Activated CD8-positive, alpha-beta memory T cell treated with anti-CD3 and anti-CD28 coated beads, Interleukin-2, amount 50 U/mL, for 24 hours (primary cell): Measurements from ENCODE around the gene GOLPH3.
"Not testable (repeated sequence)": the region's sequence is repeated elsewhere in the genome, so short reads cannot be mapped to it uniquely, and the experiment has no call there.

Experiments
- DNase-seq: peaks from one replicate; pipeline ENCODE4 v3.0.0-alpha.2; 2020; ENCODE audit errors: extremely low read depth

Gene GOLPH3

DNA sequence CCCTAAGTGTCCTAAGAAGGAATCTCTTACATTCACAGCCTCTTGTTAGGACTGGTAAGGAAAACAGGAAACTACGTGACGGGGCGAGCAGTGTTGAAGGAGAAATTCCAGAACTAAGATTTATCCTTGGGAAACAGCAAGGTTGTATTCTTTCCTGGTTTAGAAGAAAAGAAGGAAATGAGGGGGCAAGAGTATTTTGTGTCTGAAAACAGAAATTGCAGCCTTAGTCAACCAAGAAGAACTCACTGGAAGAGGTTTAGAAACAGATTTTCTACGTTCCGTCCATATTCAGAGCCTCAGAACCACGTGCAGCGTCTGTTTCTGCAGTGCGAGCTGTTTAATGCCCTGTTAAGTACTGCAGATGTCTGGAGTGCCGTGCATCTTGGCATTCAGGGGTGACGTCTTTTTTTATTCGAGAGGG is 75.2 kb downstream of the GOLPH3 start:
- no peak for DNase-seq

DNA sequence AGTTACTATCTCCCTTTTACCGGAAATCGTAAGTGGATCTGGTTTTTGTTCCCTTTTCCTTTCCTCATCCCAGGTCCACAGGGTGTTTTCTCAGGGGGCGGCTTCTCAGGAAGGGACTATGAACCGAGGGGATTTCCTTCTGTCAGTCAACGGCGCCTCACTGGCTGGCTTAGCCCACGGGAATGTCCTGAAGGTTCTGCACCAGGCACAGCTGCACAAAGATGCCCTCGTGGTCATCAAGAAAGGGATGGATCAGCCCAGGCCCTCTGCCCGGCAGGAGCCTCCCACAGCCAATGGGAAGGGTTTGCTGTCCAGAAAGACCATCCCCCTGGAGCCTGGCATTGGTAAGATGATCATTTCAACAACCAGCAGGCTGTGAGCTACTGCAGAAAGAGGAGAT is 75.8 kb downstream of the GOLPH3 start:
- DNase-seq = no peak

DNA sequence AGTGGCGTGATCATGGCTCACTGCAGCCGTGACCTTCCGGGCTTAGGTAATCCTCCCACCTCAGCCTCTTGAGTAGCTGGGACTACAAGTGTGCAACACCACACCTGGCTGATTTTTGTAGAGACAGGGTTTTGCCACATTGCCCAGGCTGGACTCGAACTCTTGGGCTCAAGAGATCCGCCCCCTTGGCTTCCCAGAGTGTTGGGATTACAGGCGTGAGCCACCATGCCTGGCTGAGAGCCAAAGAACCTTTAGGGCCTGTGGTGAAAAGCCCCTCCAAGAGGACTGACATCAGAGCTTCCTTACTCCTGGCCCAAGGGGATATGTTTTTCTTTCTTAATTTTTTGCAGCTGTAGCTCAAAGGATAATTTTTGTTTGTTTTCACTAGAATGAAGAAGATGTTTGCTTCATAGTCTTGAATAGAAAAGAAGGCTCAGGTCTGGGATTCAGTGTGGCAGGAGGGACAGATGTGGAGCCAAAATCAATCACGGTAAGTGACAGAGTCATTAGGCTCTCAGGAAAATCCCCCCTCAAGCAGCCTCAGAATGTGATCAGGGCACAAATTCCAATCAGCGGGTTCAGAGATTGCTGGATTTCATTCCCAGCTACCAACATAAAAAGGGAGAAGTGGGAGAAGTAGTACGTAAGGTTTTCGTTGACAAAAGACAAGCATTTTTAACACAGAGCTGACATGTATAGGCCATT is 77.1 kb downstream of the GOLPH3 start:
- no peak for DNase-seq

DNA sequence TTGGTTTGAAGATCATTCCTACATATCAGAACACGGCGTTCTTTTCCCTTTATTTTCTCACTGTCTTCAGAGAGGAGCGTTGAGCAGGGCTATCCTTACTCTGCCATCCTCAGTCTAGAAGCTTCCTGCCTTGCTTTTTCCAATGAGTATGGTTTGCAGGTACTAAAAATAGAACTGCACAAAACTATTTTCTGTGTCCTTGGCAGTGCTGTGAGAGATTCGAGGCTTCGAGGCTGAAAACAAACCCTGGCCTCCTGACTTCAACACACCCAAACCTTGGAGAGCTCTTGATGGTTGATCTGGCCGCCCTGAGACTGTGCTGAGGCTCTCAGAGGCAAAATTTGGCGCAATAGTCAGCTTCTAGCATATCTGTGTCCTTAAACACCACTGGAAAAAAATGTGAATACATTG is 78.9 kb downstream of the GOLPH3 start:
- DNase-seq = no peak

DNA sequence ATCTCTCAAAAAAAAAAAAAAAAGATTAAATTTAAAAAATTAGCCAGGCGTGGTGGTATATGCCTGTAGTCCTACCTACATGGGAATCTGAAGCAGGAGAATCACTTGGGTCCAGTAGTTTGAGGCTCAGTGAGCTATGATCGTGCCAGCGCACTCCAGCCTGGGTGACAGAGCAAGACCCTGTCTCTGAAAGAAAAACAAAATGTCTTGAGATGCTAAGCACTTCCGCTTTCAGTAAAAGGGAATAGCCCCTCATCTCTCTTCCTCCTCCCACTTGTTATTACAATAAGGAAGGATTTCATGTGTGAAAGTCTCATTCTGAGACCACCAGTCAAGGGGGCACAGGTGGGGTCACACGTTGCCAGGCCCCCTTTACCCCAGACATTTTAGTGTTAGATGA is 79.4 kb downstream of the GOLPH3 start:
- DNase-seq = no peak

DNA sequence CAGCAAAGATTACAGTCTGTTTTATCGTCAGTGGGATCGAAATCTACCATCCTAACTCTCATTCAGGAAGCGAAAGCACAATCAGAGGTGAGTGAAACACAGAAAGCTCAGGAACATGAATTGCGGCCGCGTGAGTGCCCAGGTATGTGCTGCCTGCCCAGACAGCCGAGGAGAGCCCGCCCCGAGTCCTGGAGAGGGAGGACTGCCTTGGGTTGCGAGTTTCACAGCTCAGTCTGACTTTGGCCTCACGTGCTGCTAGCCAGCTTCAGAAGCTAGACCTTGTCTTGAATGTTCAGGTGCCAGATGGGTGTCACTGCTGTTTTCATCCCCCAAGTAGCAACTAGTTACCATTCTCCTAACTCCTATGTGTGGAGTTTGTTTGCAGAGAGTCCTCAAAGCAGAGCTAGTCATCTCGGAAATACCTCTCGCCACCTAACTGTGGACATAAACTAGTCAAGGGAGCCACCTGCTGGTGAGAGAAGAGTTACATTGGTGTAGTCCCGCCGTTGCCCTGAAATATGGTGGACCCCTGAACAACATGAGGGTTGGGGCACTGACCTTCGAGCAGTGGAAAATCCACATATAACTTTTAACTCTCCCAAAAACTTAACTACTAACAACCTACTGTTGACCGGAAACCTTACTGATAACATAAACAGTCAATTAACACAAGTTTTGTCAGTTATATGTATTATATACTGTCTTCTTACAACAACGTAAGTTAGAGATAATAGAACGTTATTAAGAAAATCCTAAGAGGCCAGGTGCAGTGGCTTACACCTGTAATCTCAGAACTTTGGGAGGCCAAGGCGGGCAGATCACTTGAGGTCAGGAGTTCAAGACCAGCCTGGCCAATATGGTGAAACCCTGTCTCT is 80.9 kb downstream of the GOLPH3 start:
- peak; percentile 45 for DNase-seq

DNA sequence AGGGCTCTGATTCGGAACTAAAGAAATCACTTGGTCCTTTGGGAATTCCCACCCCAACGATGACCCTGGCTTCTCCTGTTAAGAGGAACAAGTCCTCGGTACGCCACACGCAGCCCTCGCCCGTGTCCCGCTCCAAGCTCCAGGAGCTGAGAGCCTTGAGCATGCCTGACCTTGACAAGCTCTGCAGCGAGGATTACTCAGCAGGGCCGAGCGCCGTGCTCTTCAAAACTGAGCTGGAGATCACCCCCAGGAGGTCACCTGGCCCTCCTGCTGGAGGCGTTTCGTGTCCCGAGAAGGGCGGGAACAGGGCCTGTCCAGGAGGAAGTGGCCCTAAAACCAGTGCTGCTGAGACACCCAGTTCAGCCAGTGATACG is 83.4 kb downstream of the GOLPH3 start:
- DNase-seq = no peak

DNA sequence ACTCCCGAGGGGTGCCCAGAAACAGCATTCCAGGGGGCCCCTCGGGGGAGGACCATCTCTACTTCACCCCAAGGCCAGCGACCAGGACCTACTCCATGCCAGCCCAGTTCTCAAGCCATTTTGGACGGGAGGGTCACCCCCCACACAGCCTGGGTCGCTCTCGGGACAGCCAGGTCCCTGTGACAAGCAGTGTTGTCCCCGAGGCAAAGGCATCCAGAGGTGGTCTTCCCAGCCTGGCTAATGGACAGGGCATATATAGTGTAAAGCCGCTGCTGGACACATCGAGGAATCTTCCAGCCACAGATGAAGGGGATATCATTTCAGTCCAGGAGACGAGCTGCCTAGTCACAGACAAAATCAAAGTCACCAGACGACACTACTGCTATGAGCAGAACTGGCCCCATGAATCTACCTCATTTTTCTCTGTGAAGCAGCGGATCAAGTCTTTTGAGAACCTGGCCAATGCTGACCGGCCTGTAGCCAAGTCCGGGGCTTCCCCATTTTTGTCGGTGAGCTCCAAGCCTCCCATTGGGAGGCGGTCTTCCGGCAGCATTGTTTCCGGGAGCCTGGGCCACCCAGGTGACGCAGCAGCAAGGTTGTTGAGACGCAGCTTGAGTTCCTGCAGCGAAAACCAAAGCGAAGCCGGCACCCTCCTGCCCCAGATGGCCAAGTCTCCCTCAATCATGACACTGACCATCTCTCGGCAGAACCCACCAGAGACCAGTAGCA is 83.9 kb downstream of the GOLPH3 start:
- no peak for DNase-seq

DNA sequence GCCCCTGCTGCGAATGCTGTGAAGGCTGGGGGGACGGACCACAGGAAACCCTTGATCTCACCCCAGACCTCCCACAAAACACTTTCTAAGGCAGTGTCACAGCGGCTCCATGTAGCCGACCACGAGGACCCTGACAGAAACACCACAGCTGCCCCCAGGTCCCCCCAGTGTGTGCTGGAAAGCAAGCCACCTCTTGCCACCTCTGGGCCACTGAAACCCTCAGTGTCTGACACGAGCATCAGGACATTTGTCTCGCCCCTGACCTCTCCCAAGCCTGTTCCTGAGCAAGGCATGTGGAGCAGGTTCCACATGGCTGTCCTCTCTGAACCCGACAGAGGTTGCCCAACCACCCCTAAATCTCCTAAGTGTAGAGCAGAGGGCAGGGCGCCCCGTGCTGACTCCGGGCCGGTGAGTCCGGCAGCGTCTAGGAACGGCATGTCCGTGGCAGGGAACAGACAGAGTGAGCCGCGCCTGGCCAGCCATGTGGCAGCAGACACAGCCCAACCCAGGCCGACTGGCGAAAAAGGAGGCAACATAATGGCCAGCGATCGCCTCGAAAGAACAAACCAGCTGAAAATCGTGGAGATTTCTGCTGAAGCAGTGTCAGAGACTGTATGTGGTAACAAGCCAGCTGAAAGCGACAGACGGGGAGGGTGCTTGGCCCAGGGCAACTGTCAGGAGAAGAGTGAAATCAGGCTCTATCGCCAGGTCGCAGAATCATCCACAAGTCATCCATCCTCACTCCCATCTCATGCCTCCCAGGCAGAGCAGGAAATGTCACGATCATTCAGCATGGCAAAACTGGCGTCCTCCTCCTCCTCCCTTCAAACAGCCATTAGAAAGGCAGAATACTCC is 84.7 kb downstream of the GOLPH3 start:
- DNase-seq = no peak

DNA sequence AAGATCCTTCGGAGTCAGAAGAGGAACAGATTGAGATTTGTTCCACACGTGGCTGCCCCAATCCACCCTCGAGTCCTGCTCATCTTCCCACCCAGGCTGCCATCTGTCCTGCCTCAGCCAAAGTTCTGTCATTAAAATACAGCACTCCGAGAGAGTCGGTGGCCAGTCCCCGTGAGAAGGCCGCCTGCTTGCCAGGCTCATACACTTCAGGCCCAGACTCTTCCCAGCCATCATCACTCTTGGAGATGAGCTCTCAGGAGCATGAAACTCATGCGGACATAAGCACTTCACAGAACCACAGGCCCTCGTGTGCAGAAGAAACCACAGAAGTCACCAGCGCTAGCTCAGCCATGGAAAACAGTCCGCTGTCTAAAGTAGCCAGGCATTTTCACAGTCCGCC is 85.9 kb downstream of the GOLPH3 start:
- no peak for DNase-seq

DNA sequence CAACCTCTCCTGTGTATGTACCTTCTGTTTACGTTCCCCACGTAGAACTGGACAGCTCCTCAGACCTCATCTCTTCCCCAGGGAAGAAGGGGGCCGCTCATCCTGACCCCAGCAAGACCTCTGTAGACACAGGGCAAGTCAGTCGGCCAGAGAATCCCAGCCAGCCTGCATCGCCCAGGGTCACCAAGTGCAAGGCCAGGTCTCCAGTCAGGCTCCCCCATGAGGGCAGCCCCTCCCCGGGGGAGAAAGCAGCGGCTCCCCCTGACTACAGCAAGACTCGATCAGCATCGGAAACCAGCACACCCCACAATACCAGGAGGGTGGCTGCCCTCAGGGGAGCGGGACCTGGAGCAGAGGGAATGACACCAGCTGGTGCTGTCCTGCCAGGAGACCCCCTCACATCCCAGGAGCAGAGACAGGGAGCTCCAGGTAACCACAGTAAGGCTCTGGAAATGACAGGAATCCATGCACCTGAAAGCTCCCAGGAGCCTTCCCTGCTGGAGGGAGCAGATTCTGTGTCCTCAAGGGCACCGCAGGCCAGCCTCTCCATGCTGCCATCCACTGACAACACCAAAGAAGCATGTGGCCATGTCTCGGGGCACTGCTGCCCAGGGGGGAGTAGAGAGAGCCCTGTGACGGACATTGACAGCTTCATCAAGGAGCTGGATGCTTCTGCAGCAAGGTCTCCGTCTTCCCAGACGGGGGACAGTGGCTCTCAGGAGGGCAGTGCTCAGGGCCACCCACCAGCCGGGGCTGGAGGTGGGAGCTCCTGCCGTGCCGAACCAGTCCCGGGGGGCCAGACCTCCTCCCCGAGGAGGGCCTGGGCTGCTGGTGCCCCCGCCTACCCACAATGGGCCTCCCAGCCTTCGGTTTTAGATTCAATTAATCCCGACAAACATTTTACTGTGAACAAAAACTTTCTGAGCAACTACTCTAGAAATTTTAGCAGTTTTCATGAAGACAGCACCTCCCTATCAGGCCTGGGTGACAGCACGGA is 86.7 kb downstream of the GOLPH3 start:
- DNase-seq = no peak

DNA sequence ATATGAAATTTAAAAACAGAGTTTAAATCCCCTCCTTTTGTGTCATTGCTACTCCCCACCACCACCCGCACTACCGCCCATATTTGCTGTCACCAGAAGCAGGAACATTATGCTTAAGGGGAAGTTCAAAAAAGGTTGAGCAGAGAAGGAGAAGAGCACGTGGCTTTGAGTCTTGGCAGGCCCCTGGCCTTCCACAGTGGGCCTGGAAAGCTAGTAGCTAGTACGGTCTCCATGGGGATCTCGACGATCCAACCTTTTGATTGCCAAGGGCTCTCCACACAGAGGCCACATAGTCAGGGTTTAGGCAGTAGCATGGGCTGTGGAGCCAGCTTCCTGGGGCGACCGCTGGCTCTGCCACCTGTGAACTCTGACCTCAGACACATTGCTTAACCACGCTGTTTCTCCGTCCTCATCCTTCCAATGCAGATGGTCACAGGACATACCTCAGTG is 90.1 kb downstream of the GOLPH3 start:
- DNase-seq = no peak

DNA sequence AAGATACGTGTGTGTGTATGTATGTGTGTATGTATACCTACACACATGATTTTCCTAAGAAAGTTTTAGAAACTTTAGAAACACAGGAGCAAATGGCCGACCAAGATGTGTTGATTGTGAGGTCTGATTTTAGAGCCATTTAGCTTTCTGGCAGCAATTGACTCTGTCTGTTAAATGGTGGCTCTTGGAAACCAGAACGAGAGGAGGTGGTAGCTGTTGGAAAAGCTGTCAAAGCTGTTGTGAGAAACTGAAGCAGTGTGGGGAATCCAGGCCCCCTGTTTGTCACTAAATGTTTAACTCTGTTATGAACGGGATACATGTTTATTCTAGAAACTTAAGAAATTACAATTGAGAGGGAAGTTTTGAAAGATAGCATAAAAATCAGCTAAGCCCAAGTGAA is 91.4 kb downstream of the GOLPH3 start:
- DNase-seq = no peak

DNA sequence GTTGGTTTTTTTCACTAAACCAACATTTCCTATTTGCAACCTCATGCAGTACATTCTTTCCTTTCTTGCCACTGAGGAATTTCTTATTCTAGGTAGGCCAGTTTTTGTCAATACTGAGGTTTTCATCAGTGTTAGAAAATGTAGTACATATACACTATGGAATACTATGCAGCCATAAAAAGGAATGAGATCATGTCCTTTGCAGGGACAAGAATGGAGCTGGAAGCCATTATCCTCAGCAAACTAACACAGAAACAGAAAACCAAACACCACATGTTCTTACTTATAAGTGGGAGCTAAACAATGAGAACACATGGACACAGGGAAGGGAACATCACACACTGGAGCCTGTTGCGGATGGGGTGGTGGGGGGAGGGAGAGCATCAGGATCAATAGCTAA is 93.6 kb downstream of the GOLPH3 start:
- not testable (repeated sequence) for DNase-seq

DNA sequence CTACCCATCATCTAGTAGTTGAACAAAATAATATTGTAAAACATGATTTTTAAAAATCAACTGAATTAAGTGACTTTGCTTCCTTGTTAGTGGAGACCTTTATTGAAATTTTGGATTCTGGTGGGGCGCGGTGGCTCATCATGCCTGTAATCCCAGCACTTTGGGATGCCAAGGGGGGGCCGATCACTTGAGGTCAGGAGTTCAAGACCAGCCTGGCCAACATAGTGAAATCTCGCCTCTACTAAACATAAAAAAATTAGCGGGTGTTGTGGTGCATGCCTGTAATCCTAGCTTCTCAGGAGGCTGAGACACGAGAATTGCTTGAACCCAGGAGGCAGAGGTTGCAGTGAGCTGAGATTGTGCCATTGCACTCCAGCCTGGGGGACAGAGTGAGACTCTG is 95.3 kb downstream of the GOLPH3 start:
- not testable (repeated sequence) for DNase-seq

DNA sequence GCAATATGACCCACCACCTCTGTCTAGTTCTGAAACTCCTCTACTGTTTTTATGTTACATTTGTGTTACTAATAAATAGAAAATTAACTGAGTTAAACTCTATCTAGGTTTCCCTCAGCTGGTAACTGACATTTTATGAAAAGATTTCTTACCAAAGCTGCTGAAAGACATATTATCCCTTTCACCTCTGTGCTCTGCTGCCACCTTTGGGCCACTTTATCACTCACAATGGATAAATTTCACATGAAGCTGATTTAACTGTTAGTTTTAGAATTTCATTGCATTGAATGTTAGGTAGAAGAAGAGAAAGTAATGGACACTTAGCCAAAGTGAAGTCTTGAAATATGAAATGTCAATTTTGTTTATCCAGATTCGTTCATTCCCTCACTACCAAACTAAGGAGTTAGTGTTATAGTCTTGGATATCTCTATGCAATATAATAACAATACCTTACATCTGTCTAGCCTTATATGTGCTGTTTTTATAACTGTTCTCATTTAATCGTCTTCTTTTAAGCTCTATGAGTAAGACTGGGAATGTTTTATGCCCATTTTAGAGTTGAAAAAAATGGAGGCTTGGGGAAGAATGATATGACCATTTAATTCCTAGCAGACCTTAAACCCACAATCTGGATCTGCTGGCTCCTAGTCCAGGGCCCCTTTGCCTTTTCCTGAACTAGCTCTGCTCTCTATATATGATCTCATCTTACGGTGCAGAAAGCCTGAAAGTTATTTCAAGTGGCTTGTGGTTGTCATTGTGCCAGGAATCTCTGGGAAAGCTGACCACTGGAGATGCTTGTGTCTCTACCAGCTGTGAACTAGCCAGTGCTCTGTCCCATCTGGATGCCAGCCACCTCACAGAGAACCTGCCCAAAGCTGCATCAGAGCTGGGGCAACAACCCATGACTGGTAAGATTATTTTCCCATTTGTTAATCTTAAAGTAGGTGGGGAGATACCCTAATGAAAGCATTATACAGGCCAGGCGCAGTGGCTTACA is 97.1 kb downstream of the GOLPH3 start:
- no peak for DNase-seq
